Measurements from ENCODE around the gene GOLGA7B.
A peak's percentile ranks its signal among the peaks of the same experiment; 100 is the strongest.

The GOLGA7B gene

GRCh38 chr10:97889461-97890265 lies 40.0 kb downstream of the GOLGA7B start (continued):
- TF ChIP-seq ZNF488 (tag by site-specific recombination; IDR thresholded peaks at IDR 0.05) (no peak), ZNF26 (tag by site-specific recombination; IDR thresholded peaks at IDR 0.05) (no peak), ZNF138 (tag by site-specific recombination; IDR thresholded peaks at IDR 0.05; ENCODE audit: borderline replicate concordance) (no peak), ZBTB44 (tag by site-specific recombination; IDR thresholded peaks at IDR 0.05) (peak; percentile 62; the same call in 1 of the 2 replicates), KLF16 (tag by site-specific recombination; IDR thresholded peaks at IDR 0.05) (no peak), EGR2 (tag by site-specific recombination; IDR thresholded peaks at IDR 0.05; ENCODE audit: low read depth) (no peak), ZBTB21 (tag by site-specific recombination; IDR thresholded peaks at IDR 0.05) (no peak), ZNF18 (tag by site-specific recombination; IDR thresholded peaks at IDR 0.05) (peak; percentile 93), ZNF19 (tag by site-specific recombination; IDR thresholded peaks at IDR 0.05; ENCODE audit: low read depth) (no peak), ZBTB7A (tag by site-specific recombination; IDR thresholded peaks at IDR 0.05; ENCODE audit: low read depth) (no peak), ZNF341 (tag by site-specific recombination; IDR thresholded peaks at IDR 0.05; ENCODE audit: low read depth) (no peak), ZBTB20 (tag by site-specific recombination; IDR thresholded peaks at IDR 0.05) (peak; percentile 83; the same call in 1 of the 2 replicates), PRDM10 (tag by site-specific recombination; IDR thresholded peaks at IDR 0.05) (no peak), ZNF585B (tag by site-specific recombination; IDR thresholded peaks at IDR 0.05) (no peak), ZNF423 (tag by site-specific recombination; IDR thresholded peaks at IDR 0.05) (peak; percentile 57; the same call in 1 of the 2 replicates), ZNF354C (tag by site-specific recombination; IDR thresholded peaks at IDR 0.05; ENCODE audit: borderline replicate concordance, low read depth) (no peak), ZSCAN23 (tag by site-specific recombination; IDR thresholded peaks at IDR 0.05) (no peak), ZNF513 (tag by site-specific recombination; IDR thresholded peaks at IDR 0.05) (no peak), ZNF561 (tag by site-specific recombination; IDR thresholded peaks at IDR 0.05; ENCODE audit: borderline replicate concordance) (no peak), ZNF114 (tag by site-specific recombination; IDR thresholded peaks at IDR 0.05) (no peak), ZFHX2 (tag by site-specific recombination; conservative IDR thresholded peaks at IDR 0.05) (no peak)

All from HEK293 (cell line).